HL-60 (cell line): ENCODE data around the gene LETM1.

ENCODE experiments used
- DNase-seq, 2 experiments: peaks; one replicate each; pipeline ENCODE4 v3.0.0-alpha.2; 2010 to 2020; ENCODE audit warnings: low read depth in 1 of 2, low spot score in 1 of 2
- H3K27ac ChIP-seq: fragments of 250-450 bp; sonication (Bioruptor Pico); replicated peaks from 2 replicates; pipeline ENCODE4 v1.5.1; 2020; ENCODE audit warnings: mild to moderate bottlenecking, moderate library complexity
- H3K27me3 ChIP-seq: fragments of 250-450 bp; sonication (Bioruptor Pico); 2 replicates; pipeline ENCODE4 v1.5.1; 2021; ENCODE audit warnings: mild to moderate bottlenecking, moderate library complexity; ENCODE audit not compliant: insufficient read depth, poor library complexity, severe bottlenecking
- H3K4me3 ChIP-seq: replicated peaks from 2 replicates; pipeline ENCODE4 v1.5.1; 2011; ENCODE audit warnings: mild to moderate bottlenecking, control low read depth, low read length; ENCODE audit not compliant: insufficient read depth
- GABPA ChIP-seq: IDR thresholded peaks from 2 replicates; pipeline ENCODE4 v1.6.1; 2012; ENCODE audit warnings: low read depth
- POLR2AphosphoS5 ChIP-seq: IDR thresholded peaks from 2 replicates; pipeline ENCODE4 v1.6.1; 2012; ENCODE audit warnings: low read depth
- SPI1 ChIP-seq: IDR thresholded peaks from 2 replicates; pipeline ENCODE4 v1.6.1; 2012; ENCODE audit warnings: low read depth, mild to moderate bottlenecking, borderline replicate concordance
- TF ChIP-seq, protein P1 (sequence below): IDR thresholded peaks from 2 replicates; pipeline ENCODE4 v1.6.1; 2012; ENCODE audit warnings: low read depth; ENCODE audit not compliant: insufficient replicate concordance
- TF ChIP-seq, protein P2 (sequence below): IDR thresholded peaks from one replicate; pipeline ENCODE4 v1.5.1; 2011; ENCODE audit warnings: low read length, control low read depth, inconsistent platforms; ENCODE audit not compliant: insufficient read depth

LETM1 gene

DNA sequence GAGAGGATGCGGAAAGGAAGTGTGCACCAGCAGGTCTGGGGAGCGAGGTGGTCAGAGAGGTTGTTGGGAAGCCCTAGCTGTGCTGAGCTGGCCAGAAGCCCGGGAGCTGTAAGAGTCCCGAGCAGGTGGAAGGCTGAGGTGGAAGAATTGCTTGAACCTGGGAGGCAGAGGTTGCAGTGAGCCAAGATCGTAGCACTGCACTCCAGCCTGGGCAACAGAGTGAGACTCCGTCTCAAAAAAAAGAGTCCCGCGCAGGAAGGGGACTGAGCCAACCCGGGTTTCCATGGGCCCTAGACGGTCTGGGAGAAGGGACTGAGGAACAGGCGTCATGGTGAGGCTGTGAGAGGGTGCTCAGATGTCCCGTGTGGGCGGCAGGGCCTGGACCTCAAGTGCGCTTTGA is 75.5 kb downstream of the LETM1 start:
- TF ChIP-seq, protein P1, sequence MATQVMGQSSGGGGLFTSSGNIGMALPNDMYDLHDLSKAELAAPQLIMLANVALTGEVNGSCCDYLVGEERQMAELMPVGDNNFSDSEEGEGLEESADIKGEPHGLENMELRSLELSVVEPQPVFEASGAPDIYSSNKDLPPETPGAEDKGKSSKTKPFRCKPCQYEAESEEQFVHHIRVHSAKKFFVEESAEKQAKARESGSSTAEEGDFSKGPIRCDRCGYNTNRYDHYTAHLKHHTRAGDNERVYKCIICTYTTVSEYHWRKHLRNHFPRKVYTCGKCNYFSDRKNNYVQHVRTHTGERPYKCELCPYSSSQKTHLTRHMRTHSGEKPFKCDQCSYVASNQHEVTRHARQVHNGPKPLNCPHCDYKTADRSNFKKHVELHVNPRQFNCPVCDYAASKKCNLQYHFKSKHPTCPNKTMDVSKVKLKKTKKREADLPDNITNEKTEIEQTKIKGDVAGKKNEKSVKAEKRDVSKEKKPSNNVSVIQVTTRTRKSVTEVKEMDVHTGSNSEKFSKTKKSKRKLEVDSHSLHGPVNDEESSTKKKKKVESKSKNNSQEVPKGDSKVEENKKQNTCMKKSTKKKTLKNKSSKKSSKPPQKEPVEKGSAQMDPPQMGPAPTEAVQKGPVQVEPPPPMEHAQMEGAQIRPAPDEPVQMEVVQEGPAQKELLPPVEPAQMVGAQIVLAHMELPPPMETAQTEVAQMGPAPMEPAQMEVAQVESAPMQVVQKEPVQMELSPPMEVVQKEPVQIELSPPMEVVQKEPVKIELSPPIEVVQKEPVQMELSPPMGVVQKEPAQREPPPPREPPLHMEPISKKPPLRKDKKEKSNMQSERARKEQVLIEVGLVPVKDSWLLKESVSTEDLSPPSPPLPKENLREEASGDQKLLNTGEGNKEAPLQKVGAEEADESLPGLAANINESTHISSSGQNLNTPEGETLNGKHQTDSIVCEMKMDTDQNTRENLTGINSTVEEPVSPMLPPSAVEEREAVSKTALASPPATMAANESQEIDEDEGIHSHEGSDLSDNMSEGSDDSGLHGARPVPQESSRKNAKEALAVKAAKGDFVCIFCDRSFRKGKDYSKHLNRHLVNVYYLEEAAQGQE: no peak
- no peak for TF ChIP-seq POLR2AphosphoS5
- no peak for TF ChIP-seq SPI1
- no peak for TF ChIP-seq GABPA
- TF ChIP-seq, protein P2, sequence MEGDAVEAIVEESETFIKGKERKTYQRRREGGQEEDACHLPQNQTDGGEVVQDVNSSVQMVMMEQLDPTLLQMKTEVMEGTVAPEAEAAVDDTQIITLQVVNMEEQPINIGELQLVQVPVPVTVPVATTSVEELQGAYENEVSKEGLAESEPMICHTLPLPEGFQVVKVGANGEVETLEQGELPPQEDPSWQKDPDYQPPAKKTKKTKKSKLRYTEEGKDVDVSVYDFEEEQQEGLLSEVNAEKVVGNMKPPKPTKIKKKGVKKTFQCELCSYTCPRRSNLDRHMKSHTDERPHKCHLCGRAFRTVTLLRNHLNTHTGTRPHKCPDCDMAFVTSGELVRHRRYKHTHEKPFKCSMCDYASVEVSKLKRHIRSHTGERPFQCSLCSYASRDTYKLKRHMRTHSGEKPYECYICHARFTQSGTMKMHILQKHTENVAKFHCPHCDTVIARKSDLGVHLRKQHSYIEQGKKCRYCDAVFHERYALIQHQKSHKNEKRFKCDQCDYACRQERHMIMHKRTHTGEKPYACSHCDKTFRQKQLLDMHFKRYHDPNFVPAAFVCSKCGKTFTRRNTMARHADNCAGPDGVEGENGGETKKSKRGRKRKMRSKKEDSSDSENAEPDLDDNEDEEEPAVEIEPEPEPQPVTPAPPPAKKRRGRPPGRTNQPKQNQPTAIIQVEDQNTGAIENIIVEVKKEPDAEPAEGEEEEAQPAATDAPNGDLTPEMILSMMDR: no peak
- Histone ChIP-seq H3K27me3 (no peaks in the 10 kb centered on the region), H3K4me3 (no peak overlapping the region), H3K27ac (no peak overlapping the region)
- no peak for DNase-seq

DNA sequence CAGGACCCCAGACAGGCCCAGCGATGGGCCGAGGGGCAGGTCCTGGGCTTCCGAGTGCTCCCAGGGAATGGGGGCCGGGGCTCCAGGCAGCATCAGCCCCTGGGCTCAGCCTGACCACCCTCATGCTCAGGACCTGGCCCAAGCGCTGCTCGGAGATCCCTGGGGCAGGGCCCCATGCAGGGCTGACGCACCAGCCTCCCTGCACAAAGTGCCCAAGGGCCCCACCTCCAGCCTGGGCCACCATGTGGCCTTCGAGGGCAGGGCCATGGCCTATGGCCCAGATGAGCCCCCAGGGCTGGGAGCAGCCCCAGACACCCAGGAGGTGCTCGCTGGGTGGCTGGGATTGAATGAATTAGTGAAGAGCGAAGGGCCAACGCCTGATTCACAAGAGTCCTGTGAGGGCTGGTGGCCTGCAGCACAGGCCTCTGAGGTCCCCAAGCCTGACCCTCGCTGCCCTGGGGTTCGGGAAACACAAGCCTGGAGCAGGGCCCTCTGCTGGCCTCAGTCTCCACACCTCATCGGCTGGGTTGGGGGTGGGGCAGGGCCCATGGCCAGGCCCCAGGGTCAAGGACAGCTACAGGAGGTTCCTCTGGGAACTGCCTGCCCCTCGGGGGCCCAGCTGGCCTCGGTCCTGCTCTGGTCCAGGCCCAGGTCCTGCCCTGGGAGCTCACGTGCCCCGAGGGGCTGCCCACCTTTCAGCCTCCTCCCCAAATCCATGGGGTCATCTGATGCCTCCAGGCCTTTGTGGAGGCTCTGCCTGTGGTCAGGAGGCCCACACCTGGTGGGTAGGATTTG is 76.2 kb downstream of the LETM1 start:
- Histone ChIP-seq H3K27ac (no peak overlapping the region), H3K4me3 (no peak overlapping the region), H3K27me3 (no peaks in the 10 kb centered on the region)
- DNase-seq: no peak
- TF ChIP-seq, protein P2: no peak
- TF ChIP-seq POLR2AphosphoS5 (no peak), SPI1 (no peak), GABPA (no peak)
- TF ChIP-seq, protein P1: no peak

DNA sequence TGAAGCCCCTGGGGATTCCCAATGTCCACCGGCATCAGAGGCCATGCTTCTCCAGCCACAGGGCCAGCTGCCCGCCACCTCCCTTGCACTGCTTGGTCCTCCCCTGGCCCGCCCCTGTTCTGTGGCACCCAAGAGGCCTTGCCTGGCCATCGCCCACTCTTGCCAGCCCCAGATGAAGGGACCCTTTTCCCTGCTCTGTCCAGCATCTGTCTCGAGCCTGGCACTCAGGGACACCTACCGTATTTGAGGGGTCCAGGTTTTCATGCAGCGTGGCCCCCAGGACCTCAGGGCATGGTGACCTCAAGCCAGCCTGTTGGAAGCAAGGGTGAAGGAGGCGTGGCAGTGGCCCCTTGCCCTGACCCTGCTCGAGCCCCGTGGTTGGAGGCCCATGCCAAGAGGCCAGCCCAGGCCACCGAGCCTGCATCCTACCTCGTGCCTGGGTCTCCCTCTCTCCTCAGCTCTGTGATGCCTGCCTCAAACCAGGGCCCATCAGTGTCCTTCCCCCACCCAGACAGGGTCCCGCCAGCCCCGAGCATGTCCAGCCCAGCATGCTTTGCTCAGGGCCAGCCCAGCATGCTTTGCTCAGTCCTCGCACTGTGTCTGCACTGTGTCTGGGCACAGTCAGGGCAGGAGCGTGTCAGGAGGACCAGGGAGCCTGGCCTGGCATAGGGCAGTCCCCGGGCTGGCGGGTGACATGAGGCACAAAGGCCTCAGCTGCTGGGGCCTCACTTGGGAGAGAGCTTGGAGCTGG is 77.1 kb downstream of the LETM1 start:
- Histone ChIP-seq H3K27me3 (no peaks in the 10 kb centered on the region), H3K4me3 (no peak overlapping the region), H3K27ac (no peak overlapping the region)
- TF ChIP-seq, protein P1: no peak
- TF ChIP-seq SPI1 (no peak), POLR2AphosphoS5 (no peak), GABPA (no peak)
- TF ChIP-seq, protein P2: no peak
- DNase-seq: no peak
